ENCODE results near the gene PRRC2C.

Gene PRRC2C

DNA sequence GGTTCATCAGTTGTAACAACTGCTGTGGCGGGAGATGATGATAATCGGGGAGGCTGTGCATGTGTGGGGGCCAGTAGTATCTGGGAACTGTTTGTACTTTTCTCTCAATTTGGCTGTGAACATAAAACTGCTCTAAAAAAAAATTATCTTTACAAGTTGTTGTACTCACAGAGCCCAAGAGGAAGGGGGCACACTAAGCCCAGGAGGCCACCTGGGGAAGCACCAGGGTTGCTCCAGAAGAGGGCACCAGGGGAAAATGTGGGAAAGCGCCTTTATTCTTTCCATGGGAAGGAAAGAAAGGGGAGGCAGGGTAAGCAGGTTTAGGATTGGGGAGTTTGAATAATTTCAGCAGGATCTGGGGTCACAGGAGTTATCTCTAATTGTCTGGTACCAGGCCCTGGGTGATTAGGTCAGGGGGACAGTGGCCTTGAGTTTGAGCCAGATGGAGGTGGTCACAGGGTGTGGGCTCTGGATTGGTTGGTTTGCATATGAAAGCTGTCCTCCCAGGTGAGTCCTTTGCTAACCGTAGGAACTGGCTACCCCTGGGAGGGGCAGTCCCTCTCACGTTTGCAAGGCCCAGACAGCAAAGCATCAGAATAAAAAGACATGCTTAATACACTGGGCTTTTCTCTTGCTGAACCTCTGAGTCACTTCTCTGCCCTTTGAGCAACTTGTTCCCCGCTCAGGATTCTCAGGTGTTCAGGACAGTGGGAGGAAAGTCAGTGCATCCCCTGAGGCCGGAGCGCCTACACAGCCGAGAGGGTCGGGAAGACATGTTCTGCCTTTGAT is 155.9 kb downstream of the PRRC2C start:
- no peak for DNase-seq

DNA sequence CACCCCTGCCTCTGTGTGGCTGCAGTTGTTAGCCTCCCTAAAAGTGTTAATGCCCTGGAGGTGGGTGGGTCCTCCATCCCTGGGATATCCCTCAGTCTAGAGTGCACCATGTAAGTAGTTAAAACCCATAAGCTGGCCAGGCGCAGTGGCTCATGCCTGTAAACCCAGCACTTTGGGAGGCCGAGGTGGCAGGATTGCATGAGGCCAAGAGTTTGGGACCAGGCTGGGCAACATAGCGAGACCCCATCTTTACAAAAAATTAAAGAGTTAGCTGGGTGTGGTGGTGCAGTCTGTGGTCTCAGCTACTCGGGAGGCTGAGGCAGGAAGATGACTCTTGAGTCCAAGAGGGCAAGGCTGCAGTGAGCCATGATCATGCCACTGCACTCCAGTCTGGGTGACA is 156.9 kb downstream of the PRRC2C start:
- DNase-seq = no peak

Data from COR-L47 (cell line).